ENCODE measurements around the gene ADGRA1.

GRCh38 chr10:133158756-133159610 lies 71.3 kb downstream of the ADGRA1 start:
- TF ChIP-seq JUN (IDR thresholded peaks at IDR 0.05; ENCODE audit: borderline replicate concordance, insufficient read depth, insufficient read length, low read depth) (no peak), CTCF (IDR thresholded peaks at IDR 0.05; ENCODE audit: extremely low read depth in 1 of 2, insufficient read depth in 1 of 2, low read depth in 1 of 2, low read length in 2 of 2) (no peak), POLR2AphosphoS5 (IDR thresholded peaks at IDR 0.05; ENCODE audit: insufficient read depth, low read depth, low read length) (no peak)
